Coronary artery (tissue), 2 donors: ENCODE results near the gene DNAH1.

Experiments used
- DNase-seq: peaks from one replicate; pipeline ENCODE4 v3.0.0-alpha.2; 2017; ENCODE audit warnings: low spot score
- H3K27ac ChIP-seq, 2 donors: fragments of 200-600 bp; sonication (generic); one replicate each; pipeline ENCODE4 v1.5.1; 2016 to 2019
- H3K4me3 ChIP-seq: fragments of 200-600 bp; sonication (generic); 2 replicates; pipeline ENCODE4 v1.5.1; 2016; ENCODE audit warnings: mild to moderate bottlenecking, moderate library complexity
- TF ChIP-seq, protein P1 (sequence below): fragments of 200-600 bp; sonication (generic); IDR thresholded peaks from one replicate; pipeline ENCODE4 v1.5.1; 2019; ENCODE audit warnings: antibody characterized with exemption

DNAH1 gene

GRCh38 chr3:52341123-52341522 lies 25.0 kb downstream of the DNAH1 start:
- TF ChIP-seq, protein P1, sequence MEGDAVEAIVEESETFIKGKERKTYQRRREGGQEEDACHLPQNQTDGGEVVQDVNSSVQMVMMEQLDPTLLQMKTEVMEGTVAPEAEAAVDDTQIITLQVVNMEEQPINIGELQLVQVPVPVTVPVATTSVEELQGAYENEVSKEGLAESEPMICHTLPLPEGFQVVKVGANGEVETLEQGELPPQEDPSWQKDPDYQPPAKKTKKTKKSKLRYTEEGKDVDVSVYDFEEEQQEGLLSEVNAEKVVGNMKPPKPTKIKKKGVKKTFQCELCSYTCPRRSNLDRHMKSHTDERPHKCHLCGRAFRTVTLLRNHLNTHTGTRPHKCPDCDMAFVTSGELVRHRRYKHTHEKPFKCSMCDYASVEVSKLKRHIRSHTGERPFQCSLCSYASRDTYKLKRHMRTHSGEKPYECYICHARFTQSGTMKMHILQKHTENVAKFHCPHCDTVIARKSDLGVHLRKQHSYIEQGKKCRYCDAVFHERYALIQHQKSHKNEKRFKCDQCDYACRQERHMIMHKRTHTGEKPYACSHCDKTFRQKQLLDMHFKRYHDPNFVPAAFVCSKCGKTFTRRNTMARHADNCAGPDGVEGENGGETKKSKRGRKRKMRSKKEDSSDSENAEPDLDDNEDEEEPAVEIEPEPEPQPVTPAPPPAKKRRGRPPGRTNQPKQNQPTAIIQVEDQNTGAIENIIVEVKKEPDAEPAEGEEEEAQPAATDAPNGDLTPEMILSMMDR = no peak
- no peak for DNase-seq
- Histone ChIP-seq H3K4me3 (no peak overlapping the region), H3K27ac (no peak overlapping the region)

DNA sequence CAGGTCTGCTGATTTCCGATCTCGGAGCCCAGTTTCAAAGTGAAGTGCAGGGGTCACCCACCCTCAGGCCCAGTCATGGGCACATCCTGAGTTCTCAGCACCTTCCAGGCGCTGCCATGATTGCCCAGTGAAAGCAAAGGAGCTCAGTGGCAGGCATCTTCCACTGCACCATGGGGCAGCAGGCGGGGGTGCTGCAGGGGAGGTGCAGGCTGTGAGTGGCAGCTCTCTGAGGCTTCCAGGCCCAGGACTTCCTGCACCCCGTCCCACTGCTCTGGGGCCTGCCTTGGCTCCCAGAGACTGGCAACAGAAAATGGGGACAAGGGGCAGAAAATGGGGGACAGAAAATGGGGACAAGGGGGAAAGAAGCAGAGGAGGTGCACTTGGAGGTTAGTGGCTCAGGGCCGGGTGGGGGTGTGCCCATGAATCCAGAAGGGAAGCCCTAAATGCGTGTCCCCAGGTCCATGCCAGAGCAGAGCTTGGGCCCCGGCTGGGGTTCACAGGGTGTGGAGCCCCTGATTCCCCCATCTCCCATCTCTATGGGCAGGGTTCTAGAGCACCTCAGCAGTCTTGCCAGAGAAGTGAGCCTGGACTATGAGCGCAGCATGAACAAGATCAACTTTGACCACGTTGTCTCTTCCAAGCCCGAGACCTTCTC lies 28.0 kb downstream of the DNAH1 start:
- H3K4me3 ChIP-seq = no peak overlapping the region
- H3K27ac ChIP-seq = no peak overlapping the region
- DNase-seq = no peak
- TF ChIP-seq, protein P1 = no peak

DNA sequence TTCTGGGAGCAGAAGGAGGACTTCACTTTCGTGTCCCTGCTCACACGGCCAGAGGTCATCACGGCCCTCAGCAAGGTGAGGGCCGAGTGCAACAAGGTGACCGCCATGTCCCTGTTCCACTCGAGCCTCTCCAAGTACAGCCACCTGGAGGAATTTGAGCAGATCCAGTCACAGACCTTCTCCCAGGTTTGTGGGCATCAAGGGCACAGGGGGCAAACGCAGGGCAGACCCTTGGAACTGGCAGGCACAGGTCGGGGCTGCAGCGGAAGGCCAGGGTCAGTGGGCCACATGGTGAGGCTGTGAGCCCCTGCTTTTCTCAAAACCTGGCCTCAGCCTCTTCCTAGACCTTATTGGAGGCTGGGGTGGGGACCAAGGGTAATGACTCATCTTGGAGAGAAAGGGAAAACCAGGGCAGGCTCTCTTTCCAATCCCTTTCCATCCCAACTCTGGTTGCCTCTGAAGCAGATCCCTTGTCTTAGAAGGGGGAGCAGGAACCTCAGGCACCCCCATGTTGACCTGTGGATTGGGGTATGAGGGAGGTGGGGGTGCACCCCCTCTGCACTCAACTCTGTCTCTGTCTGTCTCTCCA lies 29.5 kb downstream of the DNAH1 start:
- DNase-seq = no peak
- no peak overlapping the region for H3K4me3 ChIP-seq
- TF ChIP-seq, protein P1 = no peak
- H3K27ac ChIP-seq = peak overlapping the region in 1 of 2 donors; percentile 88

GRCh38 chr3:52346623-52347530 lies 30.8 kb downstream of the DNAH1 start:
- no peak for DNase-seq
- Histone ChIP-seq H3K4me3 (no peak overlapping the region), H3K27ac (peak overlapping the region; percentile 14 to 88)
- TF ChIP-seq, protein P1 = no peak

DNA sequence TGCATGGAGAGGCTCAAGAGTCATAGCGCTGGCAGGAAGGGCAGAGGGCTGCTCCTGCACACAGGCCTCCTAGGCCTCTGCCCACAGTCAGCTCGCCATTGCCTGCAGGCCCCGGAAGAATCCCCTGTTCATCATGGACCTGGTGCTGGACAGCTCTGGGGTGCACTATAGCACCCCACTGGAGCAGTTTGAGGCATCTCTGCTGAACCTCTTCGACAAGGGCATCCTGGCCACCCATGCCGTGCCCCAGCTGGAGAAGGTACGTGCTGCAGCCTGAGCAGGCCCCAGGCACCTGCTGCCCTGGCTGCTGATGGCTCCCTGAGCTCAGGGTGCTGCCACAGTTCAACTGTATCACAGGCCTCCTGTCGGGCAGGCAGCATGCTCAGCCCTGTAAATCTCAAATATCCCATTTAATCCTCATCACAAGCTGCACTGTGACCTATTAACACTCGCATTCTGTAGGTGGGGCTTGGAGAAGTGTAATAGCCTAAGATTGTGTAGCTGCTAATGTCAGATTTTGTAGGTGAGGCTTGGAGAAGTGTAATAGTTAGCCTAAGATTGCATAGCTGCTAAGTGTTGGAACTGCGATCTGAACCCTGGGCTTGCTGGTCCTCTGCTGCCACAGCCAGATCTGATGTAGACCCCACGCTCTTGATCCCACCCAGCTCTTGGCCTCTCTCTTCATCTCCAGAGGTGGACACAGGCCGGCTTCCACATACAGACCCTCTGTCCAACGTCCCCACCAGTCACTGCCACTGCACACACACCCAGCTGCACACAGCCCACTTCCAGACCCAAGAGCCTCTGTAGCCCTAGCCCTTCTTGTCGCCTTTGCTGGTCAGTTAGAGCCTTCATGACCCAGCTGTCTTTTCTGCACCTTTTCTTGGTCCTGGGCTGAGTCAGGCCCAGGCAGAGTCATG lies 31.9 kb downstream of the DNAH1 start:
- TF ChIP-seq, protein P1 = no peak
- H3K27ac ChIP-seq = peak overlapping the region; percentile 14 to 88
- no peak overlapping the region for H3K4me3 ChIP-seq
- no peak for DNase-seq

- no peak overlapping the region for H3K4me3 ChIP-seq
- no peak overlapping the region for H3K27ac ChIP-seq
- TF ChIP-seq, protein P1 = no peak
- DNase-seq = no peak
Measured at GRCh38 chr3:52349131-52349530, 33.0 kb downstream of the DNAH1 start.
